Frontal cortex (tissue), 4 donors: ENCODE results near the gene GRPEL2. TPM values are rescaled to one million over a fixed set of nuclear protein-coding genes. Genes with fewer than 3 reads are reported as not detected.

ENCODE experiments used
- DNase-seq, 2 donors: peaks; one replicate each; pipeline ENCODE4 v3.0.0; 2012; ENCODE audit warnings: low spot score in 2 of 2
- FAIRE-seq: peaks from 2 replicates; lab custom pipeline; 2012; peaks lifted over from hg19 to GRCh38; lab: Jason Lieb, UNC
- total RNA-seq: library from RNA; depleted of rRNA; stranded (reverse); fragments of >200 nt; gene quantifications from one replicate; pipeline ENCODE4 v1.2.3, GENCODE V29; 2014
- donor health status: control.
- donor health status: control.
- donor health status: control.

Gene GRPEL2
- total RNA-seq, 1 donor from 2014 or later = 64.4 TPM

DNA sequence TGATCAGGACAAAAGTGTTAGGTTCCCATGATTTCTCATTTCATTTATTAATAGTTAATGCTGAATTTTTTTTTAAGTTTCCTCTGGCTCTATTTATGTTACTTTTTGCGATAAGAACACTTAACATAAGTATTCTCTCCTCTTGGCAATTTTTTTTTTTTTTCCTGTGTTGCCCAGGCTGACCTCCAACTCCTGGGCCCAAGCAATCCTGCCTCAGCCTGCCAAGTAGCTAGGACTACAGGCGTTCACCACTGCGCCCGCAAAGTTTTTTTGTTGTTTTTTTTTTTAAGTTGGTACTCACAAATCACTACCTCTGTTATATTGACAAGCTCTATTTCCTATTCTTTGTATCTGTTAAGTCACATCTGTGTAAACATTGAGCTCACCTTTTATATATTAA, 6.9 kb downstream of the GRPEL2 start:
- DNase-seq (no peak), FAIRE-seq (no peak)

DNA sequence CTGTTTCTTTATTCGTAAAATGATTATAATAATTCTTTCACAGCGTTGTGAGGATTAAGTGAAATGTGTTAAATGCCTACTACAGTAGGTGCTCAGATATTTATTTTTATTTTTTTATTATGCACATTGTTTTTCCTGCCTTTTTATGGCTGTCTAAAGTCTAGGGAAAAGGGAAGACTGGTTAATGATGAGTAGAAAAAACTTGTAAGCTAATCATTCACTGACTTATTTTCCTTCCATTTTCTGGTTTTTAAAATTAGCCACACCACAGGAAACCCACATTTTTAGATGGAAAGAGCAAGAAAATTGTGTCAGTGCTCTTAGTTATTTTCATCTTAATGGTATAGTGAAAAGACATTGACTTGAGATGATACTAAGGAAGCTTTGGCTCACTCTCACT, 8.6 kb downstream of the GRPEL2 start:
- FAIRE-seq (no peak), DNase-seq (no peak)

DNA sequence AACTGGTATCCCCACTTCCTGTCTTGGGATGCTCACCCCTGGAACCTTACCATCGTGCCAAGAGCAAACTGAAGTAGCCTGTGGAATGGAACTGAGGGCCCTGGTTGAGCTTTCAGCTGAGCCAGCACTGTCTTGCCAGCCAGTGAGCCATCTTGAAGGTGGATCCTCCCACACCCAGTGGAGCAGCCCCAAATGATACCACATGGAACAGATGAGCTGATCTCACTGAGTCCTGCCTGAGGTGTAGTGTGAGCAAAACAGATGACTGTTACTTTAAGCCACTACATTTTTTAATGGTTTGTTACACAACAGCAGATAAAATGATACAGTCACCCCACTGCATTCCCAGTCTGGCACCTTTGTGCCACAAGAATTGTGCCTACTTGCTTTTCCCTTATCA, 10.4 kb downstream of the GRPEL2 start:
- no peak for FAIRE-seq
- DNase-seq = no peak

DNA sequence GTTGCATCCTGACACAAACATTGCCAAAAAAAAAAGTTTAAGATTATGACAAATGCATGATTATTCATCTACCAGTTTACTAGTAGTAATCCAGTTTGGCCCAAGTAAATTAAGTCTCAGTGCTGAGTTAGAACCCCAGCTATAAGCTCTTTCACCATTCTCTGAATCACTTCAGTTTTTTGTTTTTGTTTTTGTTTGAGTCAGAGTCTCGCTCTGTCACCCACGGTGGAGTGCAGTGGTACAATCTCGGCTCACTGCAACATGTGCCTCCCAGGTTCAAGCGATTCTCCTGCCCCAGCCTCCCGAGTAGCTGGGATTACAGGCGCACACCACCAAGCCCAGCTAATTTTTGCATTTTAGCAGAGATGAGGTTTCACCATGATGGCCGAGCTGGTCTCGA, 11.1 kb downstream of the GRPEL2 start:
- no peak for DNase-seq
- FAIRE-seq = no peak

DNA sequence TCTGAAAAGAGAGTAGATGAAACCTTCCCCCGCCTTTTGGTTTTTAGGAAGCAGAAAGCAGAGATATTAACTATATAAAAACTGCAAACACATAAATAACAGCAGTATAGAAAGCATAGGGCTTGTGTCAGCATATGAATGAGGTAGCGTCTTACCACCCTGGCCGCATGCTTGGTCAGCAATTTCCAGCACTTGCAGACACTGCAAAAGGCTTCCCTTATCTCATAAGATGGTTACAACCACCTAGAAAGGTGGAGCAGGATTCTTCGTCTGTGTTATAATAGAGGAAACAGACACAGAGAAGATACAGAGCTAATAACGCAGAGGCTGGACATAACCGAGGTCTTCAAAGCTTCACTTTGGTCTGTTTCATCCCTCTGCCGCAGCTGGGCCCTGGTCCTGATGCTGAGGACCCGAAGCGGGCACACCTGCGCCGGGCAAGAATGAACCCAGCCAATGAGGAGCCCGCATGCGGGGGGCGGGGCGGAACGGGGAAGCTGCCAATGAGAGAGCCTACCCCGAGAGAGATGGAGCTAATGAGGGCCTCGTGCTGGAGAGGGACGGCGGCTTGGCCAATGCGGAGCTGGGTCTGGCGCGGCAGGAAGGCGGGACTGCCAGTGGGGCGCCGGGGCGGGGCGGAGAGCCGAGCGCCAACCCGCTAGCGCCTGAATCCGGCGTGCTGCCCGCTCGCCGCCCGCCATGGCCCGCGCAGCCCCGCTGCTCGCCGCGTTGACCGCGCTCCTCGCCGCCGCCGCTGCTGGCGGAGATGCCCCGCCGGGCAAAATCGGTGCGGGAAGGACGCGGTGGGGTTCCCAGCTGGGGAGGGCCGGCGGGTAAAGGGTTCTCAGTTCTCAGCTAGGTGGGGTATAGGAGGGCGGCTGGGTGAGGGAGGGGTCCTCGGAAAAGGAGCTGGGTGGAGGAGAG, 12.3 kb downstream of the GRPEL2 start, which contains the start of gene PCYOX1L:
Gene PCYOX1L (plus strand): TSS at position 677 of the 924 bp plus-strand sequence. CDS start 23 bp downstream, at position 700.
- no peak for FAIRE-seq
- peak; percentile 93 to 96 for DNase-seq

DNA sequence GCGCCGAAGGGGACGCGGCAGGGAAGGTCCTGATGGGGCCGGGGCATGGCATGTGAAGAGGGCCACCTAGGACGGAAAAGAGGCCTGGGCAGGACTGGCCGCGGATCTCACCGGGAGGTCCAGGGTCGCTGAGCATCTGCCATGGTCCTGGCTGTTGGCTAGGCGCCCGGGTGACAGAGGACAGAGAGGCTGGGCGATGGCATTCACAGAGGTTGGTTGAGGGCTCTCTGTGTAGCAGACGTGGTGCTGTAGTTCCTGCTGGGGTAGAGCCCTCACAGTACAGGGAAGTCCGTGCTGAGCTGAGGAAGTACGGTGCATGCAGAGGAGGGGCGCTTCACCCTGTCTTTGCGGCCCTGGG, 13.0 kb downstream of the GRPEL2 start:
- no peak for FAIRE-seq

DNA sequence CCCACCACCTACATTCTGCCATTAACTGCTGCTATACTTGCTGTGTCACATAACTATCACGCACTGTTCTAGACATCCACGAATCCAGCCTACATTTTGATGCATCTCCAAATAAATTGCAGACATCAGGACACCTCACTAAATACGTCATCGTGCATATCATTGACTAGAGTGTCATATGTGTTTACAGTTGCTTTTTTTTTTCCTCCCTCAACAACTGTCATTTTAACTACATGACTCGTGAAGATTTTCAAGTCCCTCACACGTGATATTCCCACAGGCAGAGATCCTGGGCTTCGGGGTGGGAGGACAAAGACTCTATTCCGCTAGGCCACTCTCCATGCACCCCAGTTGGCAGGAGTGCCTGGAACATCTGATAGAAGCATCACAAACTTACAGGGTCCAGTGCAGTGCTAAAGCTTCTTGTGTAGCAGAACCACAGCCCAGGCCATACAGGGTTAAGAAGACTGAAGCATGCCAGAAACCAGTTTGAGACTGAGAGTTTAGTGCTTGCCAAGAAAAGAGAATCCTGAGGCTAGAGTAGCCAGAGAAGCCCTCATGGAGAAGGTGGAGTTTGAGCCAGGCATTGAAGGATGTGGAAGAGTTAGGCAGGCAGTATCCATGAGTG, 13.7 kb downstream of the GRPEL2 start:
- no peak for DNase-seq
- no peak for FAIRE-seq

More for the DNA sequence above, 13.0 kb downstream of the GRPEL2 start:
- no peak for DNase-seq

DNA sequence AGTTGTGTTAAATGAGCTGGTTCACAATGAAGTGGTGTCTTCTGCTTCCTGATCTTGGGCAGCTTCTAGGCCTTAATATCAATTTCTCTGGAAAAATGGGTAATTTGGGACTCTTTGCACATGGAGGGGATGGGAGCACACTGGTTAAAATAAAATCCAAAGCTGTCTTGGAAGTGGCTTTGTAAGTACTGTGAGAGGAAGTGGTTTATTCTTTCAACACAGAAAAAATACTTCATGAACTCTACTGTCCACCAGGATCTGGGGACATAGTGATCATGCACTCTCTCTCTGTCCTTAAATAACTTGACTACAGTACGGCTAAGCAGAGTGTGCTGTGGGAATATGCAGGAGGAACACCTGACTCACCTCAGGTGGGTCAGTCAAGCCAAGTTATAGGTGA, 15.0 kb downstream of the GRPEL2 start:
- DNase-seq = no peak
- no peak for FAIRE-seq

DNA sequence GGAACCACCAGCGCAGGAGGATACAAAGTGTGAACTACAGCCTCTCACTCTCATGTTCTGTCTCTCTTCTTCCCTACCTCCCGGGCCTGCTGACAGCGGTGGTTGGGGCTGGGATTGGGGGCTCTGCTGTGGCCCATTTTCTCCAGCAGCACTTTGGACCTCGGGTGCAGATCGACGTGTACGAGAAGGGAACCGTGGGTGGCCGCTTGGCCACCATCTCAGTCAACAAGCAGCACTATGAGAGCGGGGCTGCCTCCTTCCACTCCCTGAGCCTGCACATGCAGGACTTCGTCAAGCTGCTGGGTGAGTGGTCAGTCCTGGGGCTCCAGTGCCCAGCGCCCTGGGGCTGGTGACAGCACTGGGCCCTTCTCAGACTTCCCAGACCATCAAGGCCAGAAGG, 17.2 kb downstream of the GRPEL2 start:
- FAIRE-seq (no peak), DNase-seq (no peak)

DNA sequence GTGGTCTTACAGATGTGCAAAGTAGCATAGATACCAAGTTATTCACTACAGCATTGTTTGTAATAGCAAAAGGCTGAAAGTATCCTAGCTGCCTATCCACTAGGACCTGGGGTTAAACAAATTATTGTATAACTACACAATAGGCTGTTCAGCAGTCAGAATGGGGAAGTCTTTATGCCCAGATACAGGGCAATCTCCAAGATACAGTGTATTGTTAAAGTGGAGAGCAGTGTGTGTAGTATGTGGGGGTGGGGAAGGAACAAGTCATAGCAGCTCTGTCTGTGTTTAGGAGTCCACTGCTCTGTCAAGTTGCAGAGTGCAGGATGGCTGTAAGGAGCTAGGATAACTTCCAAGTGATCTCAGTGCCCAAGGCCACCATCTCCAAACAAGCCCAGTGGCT, 18.1 kb downstream of the GRPEL2 start:
- no peak for DNase-seq
- no peak for FAIRE-seq

DNA sequence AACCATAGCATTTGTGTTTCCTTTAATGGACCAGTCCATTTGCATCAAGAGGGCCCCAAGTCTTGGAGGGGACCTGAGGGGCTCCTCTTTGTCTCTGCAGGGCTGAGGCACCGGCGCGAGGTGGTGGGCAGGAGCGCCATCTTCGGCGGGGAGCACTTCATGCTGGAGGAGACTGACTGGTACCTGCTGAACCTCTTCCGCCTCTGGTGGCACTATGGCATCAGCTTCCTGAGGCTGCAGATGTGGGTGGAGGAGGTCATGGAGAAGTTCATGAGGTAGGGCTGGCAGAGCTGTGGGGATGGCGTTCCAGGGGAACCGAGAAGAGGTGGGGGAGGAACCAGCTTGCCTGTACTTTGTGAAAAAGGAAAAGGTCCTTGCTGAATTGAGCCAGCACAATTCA, 18.6 kb downstream of the GRPEL2 start:
- DNase-seq (no peak), FAIRE-seq (no peak)

DNA sequence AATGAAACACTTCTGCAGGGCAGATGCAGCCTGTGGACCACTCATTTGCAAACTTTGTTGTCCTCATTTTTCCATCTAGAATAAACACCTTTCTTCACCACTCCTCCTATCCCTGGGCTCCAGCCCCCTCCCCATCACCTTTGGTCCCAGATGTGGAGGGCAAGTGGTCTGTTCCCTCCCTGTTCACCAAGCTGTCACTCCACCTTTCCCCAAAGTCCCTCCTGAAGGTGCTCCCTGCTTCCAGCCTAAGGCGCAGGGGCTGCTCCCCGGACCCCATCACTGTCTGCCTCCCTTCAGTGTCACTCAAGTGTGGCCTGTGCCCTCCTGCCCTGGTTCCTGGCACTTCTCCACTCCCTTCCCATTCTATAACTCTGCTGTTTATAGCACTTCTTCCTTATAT, 19.4 kb downstream of the GRPEL2 start:
- FAIRE-seq (no peak), DNase-seq (no peak)

DNA sequence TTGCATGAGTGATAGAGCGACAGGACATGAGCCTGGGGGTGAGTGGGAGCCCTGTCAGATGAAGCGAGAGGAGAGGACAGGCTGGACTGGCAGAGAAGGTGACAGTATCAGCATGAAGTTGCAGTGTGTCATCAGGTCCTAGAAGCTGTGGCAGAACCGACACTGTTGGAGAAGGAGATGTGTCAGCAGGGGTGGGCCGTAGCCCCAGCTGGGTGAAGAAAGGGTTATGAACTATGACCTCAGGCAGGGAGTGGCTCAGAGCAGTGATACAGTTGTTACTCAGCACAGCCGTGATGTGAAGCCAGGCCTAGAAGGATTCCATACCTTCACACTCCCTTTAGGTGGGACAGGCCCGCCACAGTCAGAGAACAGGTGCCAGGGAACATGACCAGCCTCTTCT, 20.1 kb downstream of the GRPEL2 start:
- DNase-seq = no peak
- no peak for FAIRE-seq

DNA sequence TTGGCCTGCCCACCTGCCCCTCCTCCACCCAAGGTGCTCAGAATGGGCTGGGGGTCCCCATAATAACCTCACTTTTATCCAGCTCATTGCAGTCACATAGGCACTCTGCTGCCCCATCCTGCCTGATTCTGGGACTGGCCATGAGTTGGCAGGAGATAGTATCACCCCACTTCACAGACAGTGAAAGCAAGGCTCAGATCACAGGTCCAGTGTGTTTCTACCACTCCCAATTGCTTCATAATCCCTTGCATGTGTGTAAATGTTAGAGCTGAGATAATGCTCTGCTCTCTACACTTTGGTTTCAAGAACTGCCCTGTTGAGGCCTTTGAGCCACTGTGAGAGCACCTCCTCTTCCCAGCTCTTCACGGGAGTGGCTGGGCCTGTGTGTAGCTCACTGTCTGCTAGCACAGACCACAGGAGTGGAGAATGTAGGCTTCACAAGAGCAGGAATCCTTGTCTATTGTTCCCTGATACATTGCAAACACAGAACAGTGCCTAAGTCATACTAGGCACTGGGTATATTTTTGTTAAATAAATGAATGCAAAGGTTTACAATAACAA, 20.9 kb downstream of the GRPEL2 start:
- DNase-seq (no peak), FAIRE-seq (no peak)

DNA sequence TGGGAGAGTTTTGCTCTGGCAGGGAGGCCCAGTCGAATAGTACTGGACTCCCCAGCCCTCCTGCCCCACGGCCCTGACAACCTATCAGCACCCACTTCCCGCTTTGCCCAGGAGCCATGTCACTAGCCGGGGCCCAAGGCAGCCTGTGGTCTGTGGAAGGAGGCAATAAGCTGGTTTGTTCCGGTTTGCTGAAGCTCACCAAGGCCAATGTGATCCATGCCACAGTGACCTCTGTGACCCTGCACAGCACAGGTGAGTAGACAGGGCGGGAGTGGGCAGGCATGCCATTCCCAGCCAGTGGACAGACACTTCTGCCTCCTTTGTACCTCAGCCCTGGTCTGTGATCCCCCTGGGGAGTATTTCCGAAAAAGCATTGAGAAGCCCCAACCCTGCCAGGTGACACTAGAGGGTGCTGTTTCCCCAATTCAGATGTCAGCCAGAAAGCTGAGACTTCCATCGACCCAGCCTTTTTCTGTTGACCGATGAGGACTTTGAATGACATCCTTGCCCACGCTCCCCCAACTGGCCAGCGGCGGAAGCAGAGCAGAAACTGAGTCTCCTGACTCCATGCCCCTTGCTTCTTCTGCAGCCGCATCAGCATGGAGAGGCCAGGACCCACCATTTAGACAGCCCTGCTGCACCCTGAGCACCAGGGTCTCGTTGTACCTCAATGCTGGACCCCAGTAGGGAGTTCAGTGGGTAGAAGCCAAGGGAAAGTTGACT, 22.1 kb downstream of the GRPEL2 start:
- FAIRE-seq = no peak

DNA sequence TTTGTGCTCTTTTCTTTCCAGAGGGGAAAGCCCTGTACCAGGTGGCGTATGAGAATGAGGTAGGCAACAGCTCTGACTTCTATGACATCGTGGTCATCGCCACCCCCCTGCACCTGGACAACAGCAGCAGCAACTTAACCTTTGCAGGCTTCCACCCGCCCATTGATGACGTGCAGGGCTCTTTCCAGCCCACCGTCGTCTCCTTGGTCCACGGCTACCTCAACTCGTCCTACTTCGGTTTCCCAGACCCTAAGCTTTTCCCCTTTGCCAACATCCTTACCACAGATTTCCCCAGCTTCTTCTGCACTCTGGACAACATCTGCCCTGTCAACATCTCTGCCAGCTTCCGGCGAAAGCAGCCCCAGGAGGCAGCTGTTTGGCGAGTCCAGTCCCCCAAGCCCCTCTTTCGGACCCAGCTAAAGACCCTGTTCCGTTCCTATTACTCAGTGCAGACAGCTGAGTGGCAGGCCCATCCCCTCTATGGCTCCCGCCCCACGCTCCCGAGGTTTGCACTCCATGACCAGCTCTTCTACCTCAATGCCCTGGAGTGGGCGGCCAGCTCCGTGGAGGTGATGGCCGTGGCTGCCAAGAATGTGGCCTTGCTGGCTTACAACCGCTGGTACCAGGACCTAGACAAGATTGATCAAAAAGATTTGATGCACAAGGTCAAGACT, 22.8 kb downstream of the GRPEL2 start:
- no peak for FAIRE-seq
- no peak for DNase-seq

More for the DNA sequence above, 22.1 kb downstream of the GRPEL2 start:
- peak in 1 of 2 donors; percentile 79 for DNase-seq

DNA sequence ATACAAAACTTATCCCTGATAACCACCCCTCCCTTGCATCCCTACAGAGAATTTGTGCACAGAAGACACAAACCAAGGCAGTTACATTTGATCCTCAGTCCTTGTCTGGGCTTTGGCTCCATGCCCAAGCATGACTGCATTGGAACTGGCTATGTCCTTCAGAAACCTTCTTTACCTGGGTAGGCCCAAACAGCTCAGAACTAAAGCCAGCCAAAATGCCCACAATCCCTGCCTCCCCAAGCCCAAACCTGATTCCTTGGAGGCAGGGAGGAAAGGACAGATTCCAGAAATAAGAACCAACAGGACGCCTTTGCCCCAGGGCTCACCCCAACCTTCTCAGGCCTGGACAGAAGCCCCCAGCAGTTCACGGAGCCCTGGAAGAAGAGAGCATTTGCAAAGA, 25.6 kb downstream of the GRPEL2 start:
- no peak for FAIRE-seq
- no peak for DNase-seq

DNA sequence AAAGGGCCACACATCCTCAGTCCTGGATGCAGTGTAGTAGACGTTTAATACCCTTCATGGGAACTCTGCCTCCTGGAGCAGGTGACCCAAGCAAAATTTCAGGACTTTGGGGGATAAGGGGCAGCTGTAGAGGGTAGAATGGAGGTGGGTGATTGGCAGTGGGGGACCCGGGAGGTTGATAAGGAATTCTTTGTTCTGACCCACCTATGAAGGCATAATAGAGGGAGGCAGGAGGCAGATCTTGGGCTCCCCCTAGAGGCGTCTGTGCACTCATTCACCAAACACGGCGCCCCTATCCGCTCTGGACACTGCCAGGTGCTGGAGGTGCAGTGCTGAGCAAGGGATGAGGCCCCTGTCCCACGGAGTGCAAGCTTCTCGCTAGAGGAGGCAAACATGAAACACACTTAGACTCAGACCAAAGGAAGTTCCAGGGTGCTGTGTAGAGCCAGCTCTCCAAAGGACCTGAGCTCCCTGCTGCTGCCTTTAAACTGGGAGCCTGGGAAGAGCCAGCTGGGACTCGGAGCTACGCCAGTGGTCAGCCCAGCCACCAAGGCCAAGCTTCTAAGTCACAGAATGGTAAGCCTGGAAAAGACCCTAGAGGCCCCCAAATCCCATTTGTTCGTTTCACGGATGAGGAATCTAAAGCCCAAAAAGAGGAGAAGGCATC, 26.1 kb downstream of the GRPEL2 start:
- peak; percentile 61 to 69 for DNase-seq
- FAIRE-seq = no peak

DNA sequence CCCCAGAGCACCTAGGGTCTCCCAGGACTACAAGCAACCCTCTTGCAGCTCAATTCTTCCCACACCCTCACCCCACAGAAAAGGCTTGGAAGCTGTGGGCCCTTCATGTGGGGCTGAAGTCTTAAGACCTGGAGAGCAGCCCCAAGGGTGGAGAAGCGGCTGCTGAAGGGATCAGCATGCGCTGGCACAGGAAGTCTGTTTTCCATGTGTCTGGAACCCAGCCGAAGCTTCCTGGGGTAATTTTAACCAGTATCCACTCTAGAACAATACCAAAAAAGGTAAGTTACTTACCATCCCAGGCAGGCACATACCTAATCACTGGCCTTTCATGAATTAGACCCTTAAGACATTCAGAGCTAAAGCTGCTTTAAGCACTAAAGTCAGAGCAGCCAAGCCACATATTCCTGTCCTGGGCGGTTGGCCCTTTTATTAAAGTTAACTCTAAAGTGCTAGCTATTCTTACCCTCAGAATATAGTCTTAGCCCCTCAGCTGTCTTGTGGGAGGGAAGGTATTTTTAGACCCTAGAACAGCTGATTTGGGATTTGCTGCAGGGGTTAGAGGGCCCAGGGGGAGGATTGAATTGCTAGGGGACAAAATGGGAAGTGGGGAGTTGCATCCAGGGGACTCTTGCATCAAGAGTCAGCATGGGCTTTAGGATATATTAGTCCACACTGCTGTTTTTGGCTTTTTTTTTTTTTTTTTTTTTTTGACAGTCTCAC, 26.9 kb downstream of the GRPEL2 start:
- DNase-seq (no peak), FAIRE-seq (no peak)
